ENCODE measurements around the gene KLF4. TPM values are rescaled to one million over a fixed set of nuclear protein-coding genes. Genes with fewer than 3 reads are reported as not detected.
A peak's percentile ranks its signal among the peaks of the same experiment; 100 is the strongest.

The KLF4 gene
- total RNA-seq, 3 donors from 2014 or later (not counting 1 experiment from before 2014, with no cell fraction given): 29.8 to 162 (median 29.8) TPM

GRCh38 chr9:107443786-107444185 is 45.8 kb downstream of the KLF4 start:
- TF ChIP-seq CTCF (IDR thresholded peaks at IDR 0.05): no peak
- Histone ChIP-seq H3K9me3 (ENCODE audit: control insufficient read depth, insufficient read depth, low read length) (no peaks in the 10 kb centered on the region), H3K36me3 (ENCODE audit: control insufficient read depth, insufficient read depth, low read length) (no peaks in the 10 kb centered on the region), H3K4me1 (ENCODE audit: control insufficient read depth, insufficient read depth, low read length) (no peaks in the 10 kb centered on the region), H3K27me3 (ENCODE audit: control insufficient read depth, insufficient read depth, low read length) (no peaks in the 10 kb centered on the region), H3K27ac (ENCODE audit: low read length) (no peak overlapping the region), H3K4me3 (ENCODE audit: low read length) (no peak overlapping the region)
- ATAC-seq (peak in 1 of 3 donors; percentile 22), DNase-seq (no peak)
- H3K4me1 Mint-ChIP-seq: no peaks in the 10 kb centered on the region
- no peak overlapping the region for H3K27ac Mint-ChIP-seq
- no peaks in the 10 kb centered on the region for H3K36me3 Mint-ChIP-seq
- intact Hi-C loops (cut with micrococcal nuclease): no loop called here
- peaks cover 0 to 6% of the 10 kb centered on the region in 2 donors for H3K27me3 Mint-ChIP-seq (ENCODE audit: low read depth in 2 of 2)
- no peaks in the 10 kb centered on the region for H3K9me3 Mint-ChIP-seq
- 60% methylated on average over 1 of the region's 1 CpG for WGBS (ENCODE audit: insufficient coverage)
- no peak overlapping the region for H3K4me3 Mint-ChIP-seq

- DNase-seq (no peak), ATAC-seq (no peak)
- no peaks in the 10 kb centered on the region for H3K4me1 Mint-ChIP-seq
- peaks cover 0 to 9% of the 10 kb centered on the region in 2 donors for H3K27me3 Mint-ChIP-seq (ENCODE audit: low read depth in 2 of 2)
- no peak overlapping the region for H3K27ac Mint-ChIP-seq
- no peak overlapping the region for H3K4me3 Mint-ChIP-seq
- H3K36me3 Mint-ChIP-seq: no peaks in the 10 kb centered on the region
- Histone ChIP-seq H3K4me3 (ENCODE audit: low read length) (no peak overlapping the region), H3K36me3 (ENCODE audit: control insufficient read depth, insufficient read depth, low read length) (no peaks in the 10 kb centered on the region), H3K4me1 (ENCODE audit: control insufficient read depth, insufficient read depth, low read length) (no peaks in the 10 kb centered on the region), H3K9me3 (ENCODE audit: control insufficient read depth, insufficient read depth, low read length) (no peaks in the 10 kb centered on the region), H3K27me3 (ENCODE audit: control insufficient read depth, insufficient read depth, low read length) (no peaks in the 10 kb centered on the region), H3K27ac (ENCODE audit: low read length) (no peak overlapping the region)
- WGBS (ENCODE audit: insufficient coverage): 33% methylated on average over 1 of the region's 3 CpGs
- no peaks in the 10 kb centered on the region for H3K9me3 Mint-ChIP-seq
- intact Hi-C loops (cut with micrococcal nuclease): no loop called here
- TF ChIP-seq CTCF (IDR thresholded peaks at IDR 0.05): no peak
Observed at GRCh38 chr9:107439991-107440456, 49.5 kb downstream of the KLF4 start.

- no peak for TF ChIP-seq CTCF (IDR thresholded peaks at IDR 0.05)
- intact Hi-C loops (cut with micrococcal nuclease): no loop called here
- no peaks in the 10 kb centered on the region for H3K4me1 Mint-ChIP-seq
- H3K27ac Mint-ChIP-seq: no peak overlapping the region
- no peaks in the 10 kb centered on the region for H3K9me3 ChIP-seq (ENCODE audit: control insufficient read depth, insufficient read depth, low read length)
- H3K4me3 Mint-ChIP-seq: no peak overlapping the region
- no peak for ATAC-seq
- H3K27me3 ChIP-seq (ENCODE audit: control insufficient read depth, insufficient read depth, low read length): no peaks in the 10 kb centered on the region
- no peaks in the 10 kb centered on the region for H3K9me3 Mint-ChIP-seq
- H3K27me3 Mint-ChIP-seq (ENCODE audit: low read depth in 2 of 2): peaks cover 2 to 9% of the 10 kb centered on the region in 2 donors
- no peak overlapping the region for H3K27ac ChIP-seq (ENCODE audit: low read length)
- 77% methylated on average over 7 of the region's 7 CpGs for WGBS (ENCODE audit: insufficient coverage)
- no peaks in the 10 kb centered on the region for H3K36me3 Mint-ChIP-seq
- H3K36me3 ChIP-seq (ENCODE audit: control insufficient read depth, insufficient read depth, low read length): no peaks in the 10 kb centered on the region
- no peak overlapping the region for H3K4me3 ChIP-seq (ENCODE audit: low read length)
- H3K4me1 ChIP-seq (ENCODE audit: control insufficient read depth, insufficient read depth, low read length): no peaks in the 10 kb centered on the region
- DNase-seq: no peak
Observed at GRCh38 chr9:107438211-107439031, 51.1 kb downstream of the KLF4 start.
